Activated CD8-positive, alpha-beta memory T cell treated with anti-CD3 and anti-CD28 coated beads, Interleukin-2, amount 50 U/mL, for 24 hours (primary cell): Measurements from ENCODE around the gene SUCLG2.
"Not testable (repeated sequence)": the region's sequence is repeated elsewhere in the genome, so short reads cannot be mapped to it uniquely, and the experiment has no call there.

Source experiments
- DNase-seq: peaks from one replicate; pipeline ENCODE4 v3.0.0-alpha.2; 2020; ENCODE audit errors: extremely low read depth

Gene SUCLG2

GRCh38 chr3:67609709-67610108 lies 44.7 kb downstream of the SUCLG2 start:
- no peak for DNase-seq

GRCh38 chr3:67608034-67608433 lies 46.4 kb downstream of the SUCLG2 start:
- DNase-seq = no peak

- no peak for DNase-seq
These were observed 49.0 kb downstream of the SUCLG2 start for GRCh38 chr3:67605377-67605776.

- DNase-seq = no peak
These were observed 51.6 kb downstream of the SUCLG2 start for GRCh38 chr3:67602816-67603215.

- DNase-seq = no peak
These were observed 52.3 kb downstream of the SUCLG2 start for GRCh38 chr3:67601919-67602608.

DNA sequence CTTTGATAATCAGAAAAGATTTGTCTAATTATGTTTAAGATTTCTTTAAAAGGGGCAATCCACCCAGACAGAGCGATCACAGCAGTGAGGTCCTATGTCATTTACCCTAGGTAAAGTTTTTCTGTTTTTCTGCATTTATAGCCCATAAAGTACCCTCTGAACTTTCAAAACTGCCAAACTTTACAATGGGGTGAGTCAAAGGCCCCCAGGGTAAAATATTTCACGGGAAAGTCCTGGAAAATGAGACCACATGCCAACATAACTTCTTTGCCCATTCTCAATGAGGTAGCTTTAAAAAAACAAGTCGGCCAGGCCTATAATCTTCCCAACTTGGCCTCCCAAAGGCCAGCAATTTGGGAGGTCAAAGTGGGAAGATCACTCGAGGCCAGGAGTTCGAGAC lies 53.0 kb downstream of the SUCLG2 start:
- no peak for DNase-seq

DNA sequence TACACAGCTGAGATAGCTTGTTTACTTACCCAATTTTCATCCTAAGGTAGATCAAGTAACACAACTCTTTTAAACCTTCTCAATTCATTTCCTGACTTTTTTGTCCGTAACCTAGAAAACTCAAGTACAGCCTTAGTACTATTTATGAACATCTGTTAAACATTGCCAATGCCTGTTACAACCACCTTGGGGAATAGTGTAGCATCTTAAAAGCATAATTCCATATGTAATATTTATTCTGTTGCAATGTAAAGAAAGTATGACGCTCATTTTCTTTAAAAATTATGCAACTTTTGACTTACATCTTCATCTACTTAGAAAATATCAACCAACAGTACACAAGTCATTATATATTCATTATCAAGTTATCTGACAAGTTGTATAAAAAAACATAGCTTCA lies 54.6 kb downstream of the SUCLG2 start:
- no peak for DNase-seq

GRCh38 chr3:67598814-67599556 lies 55.4 kb downstream of the SUCLG2 start:
- no peak for DNase-seq

DNA sequence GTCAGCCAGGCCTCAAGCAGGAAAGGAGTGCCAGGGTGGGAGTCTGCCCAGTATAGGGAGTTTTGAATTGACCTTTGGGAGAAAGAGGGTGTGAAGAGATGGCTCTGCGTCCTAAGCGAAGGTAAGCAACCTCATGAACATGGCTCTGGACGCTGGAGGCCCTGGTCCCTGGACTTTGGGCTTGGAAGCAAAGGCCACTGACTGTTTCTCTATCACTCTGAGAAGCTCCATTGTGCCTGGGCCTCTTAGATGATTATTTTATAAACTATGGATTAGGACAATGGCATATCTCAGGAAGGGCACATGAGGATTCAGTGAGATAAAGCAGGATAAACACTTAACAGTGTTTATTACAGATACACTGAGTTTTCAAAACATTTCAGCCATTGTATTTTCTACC lies 59.0 kb downstream of the SUCLG2 start:
- DNase-seq = no peak

DNA sequence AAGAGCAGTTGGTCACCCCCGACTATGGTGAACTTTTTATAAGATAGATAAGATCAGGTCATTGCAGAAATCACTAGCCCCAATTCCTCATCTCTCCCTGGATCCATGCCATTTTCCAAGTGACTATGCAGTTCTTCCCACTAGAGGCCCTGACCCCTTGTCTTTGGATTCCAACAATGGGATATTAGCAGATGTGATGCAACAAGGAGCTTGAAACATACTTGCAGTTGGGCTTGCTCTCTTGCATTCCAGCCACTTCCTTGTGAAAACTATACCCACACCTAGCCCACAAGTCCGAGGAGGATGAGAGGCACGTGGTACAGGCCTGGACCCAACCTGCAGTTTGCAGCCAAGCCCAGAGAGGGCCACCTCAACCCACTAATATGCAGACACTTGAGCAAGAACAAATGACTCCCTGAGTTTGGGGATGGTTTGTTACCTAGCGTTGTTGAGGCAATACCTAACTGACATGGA lies 60.6 kb downstream of the SUCLG2 start:
- DNase-seq = no peak

DNA sequence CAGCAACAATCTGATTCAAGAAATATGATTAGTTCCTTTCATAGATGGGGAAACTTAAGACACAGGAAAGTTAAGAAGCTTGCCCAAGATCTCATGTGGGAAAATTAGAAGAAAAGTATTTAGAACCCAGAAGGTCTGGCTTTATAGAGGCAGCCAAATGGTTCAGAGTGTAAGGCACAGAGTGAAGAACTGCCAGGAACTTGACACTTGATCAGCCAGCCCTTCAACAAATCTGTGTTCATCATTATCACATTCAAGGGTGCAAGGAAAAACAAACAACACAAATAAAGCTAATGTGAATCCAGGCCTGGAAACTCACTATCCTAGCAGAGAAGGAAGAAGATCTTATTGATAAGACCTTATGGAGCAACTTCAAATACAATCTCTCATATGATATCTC lies 62.4 kb downstream of the SUCLG2 start:
- DNase-seq = no peak

GRCh38 chr3:67587811-67588210 lies 66.6 kb downstream of the SUCLG2 start:
- no peak for DNase-seq

- DNase-seq = no peak
These were observed 67.1 kb downstream of the SUCLG2 start for GRCh38 chr3:67587301-67587700.

DNA sequence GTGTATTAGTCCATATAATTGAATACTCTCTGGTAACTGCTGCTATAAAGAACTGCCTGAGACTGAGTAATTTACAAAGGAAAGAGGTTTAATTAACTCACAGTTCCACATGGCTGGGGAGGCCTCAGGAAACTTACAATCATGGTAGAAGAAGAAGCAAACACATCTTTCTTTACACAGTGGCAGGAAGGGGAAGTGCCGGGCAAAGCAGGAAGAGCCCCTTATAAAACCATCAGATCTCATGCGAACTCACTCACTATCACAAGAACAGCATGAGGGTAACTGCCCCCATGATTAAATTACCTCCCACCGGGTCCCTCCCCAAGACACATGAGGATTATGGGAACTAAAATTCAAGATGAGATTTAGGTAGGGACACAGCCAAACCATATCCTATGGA lies 69.8 kb downstream of the SUCLG2 start:
- not testable (repeated sequence) for DNase-seq

- no peak for DNase-seq
These were observed 73.9 kb downstream of the SUCLG2 start for GRCh38 chr3:67580430-67581000.

- DNase-seq = no peak
These were observed 76.0 kb downstream of the SUCLG2 start for GRCh38 chr3:67578416-67578815.

DNA sequence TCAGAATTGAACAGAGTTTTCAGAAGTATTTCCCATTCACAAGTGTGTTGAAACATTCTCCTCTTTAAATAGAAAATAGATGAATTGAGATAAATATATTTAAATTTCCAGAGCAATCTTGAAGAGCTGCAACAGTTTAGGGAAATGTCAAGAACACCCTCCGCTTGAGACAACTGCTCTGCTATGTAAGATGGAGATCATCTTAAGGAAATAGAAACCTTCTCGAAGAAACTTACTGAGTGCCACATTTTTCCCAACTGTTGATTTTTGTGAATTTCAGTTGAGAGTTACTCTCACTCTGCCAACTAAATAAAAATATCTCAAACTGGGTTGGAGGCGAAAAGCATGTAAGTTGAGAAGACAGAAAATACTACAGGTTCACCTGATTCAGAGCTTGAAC lies 78.0 kb downstream of the SUCLG2 start:
- no peak for DNase-seq

GRCh38 chr3:67569324-67569723 lies 85.1 kb downstream of the SUCLG2 start:
- no peak for DNase-seq

- no peak for DNase-seq
These were observed 86.5 kb downstream of the SUCLG2 start for GRCh38 chr3:67567893-67568292.

DNA sequence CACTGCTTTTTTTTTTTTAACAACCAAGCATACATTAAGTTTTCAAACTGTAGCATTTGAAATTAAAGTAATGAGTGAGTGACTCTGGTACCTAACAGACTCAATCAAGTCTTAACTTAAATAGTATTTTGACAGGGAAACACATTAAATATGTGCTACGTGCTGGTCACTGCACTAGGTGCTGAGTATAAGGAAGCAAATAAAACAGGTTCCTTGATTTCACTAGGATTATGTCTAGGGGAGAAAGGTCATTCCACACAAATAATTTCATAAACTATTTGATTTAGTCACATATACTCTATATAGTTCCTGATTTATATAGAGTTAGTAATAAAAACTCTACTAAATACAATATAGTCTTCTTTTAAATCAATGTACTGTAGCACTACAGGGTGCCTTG lies 89.4 kb downstream of the SUCLG2 start:
- DNase-seq = no peak

- DNase-seq = no peak
These were observed 90.4 kb downstream of the SUCLG2 start for GRCh38 chr3:67564008-67564407.

DNA sequence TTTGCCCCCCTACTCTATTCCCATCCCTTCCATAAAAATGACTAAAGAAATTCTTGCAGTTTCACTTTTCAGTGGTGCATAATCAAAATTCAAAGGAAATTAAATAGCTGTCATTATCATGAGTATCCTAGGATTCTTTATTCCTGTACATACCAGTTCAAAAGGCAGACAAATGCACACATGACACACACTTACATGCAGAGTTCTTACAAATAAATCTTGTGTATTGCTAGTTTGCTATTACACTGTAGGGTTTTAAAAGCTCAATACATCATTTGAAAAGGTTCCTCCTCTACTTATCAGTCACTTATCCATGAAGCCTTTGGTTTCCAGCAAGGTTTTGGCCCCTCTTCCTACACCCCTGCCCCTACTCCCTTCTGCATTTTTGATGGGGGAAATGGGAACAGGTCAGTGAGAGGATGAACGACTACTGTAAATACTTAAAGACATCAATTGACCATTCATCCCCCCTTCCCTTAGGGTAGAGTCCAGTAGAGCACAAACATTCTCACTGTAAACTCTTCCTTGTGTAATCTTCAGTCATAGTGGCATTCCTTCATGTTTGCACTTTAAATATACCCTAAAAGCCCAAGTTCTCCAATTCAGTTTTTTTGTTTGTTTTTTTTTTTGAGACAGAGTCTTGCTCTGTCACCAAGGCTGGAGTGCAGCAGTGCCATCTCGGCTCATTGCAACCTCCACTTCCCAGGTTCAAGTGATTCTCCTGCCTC lies 92.6 kb downstream of the SUCLG2 start:
- no peak for DNase-seq
